Thyroid gland (tissue), 4 donors: Measurements from ENCODE around the gene CAPN12.

Source experiments
- CTCF ChIP-seq, 6 experiments: fragments of 200-600 bp in 3 of 6; fragments of 450-650 bp in 3 of 6; sonication (generic) in 3 of 6; IDR thresholded peaks; one replicate each; pipeline ENCODE4 v1.5.1; 2016 to 2019; ENCODE audit warnings: antibody characterized with exemption in 6 of 6, mild to moderate bottlenecking in 2 of 6, inconsistent platforms in 1 of 6, moderate library complexity in 1 of 6
- POLR2A ChIP-seq, 2 donors: fragments of 450-650 bp; IDR thresholded peaks; one replicate each; pipeline ENCODE4 v1.6.1; 2017; ENCODE audit warnings: antibody characterized with exemption in 2 of 2, mild to moderate bottlenecking in 2 of 2, moderate library complexity in 1 of 2

GRCh38 chr19:38723990-38724854, 20.1 kb downstream of the CAPN12 start:
- no peak for TF ChIP-seq CTCF (IDR thresholded peaks at IDR 0.05)
- no peak for TF ChIP-seq POLR2A (IDR thresholded peaks at IDR 0.05)
